Stimulated activated CD4-positive, alpha-beta T cell treated with anti-CD3 and anti-CD28 coated beads, TNF-alpha, amount 100 ng/mL, for 48 hours (primary cell): ENCODE measurements around the gene MYO5C.
"Not testable (repeated sequence)": the region's sequence is repeated elsewhere in the genome, so short reads cannot be mapped to it uniquely, and the experiment has no call there.

Source experiments
- DNase-seq, 3 donors: peaks; one replicate each; pipeline ENCODE4 v3.0.0-alpha.2; 2020; ENCODE audit warnings: low read depth in 3 of 3

MYO5C gene

GRCh38 chr15:52171807-52172206 lies 123.8 kb downstream of the MYO5C start:
- DNase-seq: no peak

GRCh38 chr15:52171386-52171785 lies 124.2 kb downstream of the MYO5C start:
- no peak for DNase-seq

DNA sequence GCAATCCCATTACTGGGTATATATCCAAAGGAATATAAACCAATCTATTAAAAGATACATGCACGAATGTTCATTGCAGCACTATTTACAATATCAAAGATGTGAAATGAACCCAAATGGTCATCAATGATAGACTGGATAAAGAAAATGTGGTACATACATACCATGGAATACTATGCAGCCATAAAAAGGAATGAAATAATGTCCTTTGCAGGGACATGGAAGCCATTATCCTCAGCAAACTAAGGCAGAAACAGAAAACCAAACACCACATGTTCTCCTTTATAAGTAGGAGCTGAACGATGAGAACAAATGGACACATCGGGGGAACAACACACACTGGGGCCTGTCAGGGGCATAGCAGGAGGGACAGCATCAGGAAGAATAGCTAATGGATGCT lies 125.4 kb downstream of the MYO5C start:
- DNase-seq: not testable (repeated sequence)

DNA sequence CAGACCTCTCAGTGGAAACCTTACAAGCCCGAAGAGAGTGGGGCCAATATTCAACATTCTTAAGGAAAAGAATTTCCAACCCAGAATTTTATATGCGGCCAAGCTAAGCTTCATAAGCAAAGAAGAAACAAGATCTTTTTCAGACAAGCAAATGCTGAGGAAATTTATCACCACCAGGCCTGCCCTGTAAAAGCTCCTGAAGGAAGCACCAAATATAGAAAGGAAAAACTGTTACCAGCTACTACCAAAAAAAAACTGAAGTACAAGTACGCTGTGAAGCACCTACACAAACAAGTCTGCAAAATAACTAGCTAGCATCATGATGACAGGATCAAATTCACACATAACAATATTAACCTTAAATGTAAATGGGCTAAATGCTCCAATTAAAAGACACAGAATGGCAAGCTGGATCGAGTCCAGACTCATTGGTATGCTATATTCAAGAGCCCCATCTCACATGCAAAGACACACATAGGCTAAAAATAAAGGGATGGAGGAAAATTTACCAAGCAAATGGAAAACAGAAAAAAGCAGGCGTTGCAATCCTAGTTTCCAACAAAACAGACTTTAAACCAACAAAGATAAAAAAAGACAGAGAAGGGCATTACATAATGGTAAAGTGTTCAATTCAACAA lies 130.0 kb downstream of the MYO5C start:
- DNase-seq: not testable (repeated sequence)

DNA sequence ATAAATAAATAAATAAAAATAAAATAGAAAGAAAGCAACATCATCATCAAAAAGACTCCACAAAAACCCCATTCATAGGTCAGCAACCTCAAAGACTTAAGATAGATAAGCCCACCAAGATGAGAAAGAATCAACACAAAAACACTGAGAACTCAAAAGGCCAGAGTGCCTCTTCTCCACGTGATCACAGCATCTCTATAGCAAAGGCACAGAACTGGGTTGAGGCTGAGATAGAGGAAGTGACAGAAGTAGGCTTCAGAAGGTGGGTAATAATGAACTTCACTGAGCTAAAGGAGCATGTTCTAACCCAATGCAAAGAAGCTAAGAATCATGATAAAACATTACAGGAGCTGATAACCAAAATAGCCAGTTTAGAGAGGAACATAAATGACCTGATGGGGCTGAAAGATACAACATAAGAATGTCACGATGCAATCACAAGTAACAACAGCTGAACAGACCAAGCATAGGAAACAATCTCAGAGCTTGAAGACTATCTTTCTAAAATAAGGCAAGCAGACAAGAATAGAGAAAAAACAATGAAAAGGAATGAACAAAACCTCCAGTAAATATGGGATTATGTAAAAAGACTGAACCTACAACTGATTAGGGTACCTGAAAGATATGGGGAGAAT lies 130.9 kb downstream of the MYO5C start:
- DNase-seq: no peak

- no peak for DNase-seq
Measured at GRCh38 chr15:52163321-52164190, 132.0 kb downstream of the MYO5C start.

GRCh38 chr15:52162876-52163275 lies 132.7 kb downstream of the MYO5C start:
- DNase-seq: no peak

DNA sequence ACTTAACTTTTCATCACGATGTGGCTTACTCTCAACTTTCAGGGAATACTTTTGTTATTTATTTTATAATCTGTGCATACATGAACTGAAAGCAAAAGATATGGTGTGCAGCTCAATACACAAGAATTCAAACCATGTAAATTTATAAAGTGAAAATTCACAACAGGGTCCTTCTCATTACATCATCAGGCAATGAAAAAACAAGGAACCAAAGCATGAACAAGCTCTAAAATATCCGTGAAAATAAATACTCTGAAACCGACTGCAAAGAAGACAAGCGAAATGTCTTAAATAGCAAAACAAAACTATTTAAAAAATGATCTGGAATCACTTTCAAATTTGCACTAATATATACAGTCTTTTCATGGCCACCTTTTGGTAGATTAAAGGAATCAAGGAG lies 133.3 kb downstream of the MYO5C start:
- no peak for DNase-seq

DNA sequence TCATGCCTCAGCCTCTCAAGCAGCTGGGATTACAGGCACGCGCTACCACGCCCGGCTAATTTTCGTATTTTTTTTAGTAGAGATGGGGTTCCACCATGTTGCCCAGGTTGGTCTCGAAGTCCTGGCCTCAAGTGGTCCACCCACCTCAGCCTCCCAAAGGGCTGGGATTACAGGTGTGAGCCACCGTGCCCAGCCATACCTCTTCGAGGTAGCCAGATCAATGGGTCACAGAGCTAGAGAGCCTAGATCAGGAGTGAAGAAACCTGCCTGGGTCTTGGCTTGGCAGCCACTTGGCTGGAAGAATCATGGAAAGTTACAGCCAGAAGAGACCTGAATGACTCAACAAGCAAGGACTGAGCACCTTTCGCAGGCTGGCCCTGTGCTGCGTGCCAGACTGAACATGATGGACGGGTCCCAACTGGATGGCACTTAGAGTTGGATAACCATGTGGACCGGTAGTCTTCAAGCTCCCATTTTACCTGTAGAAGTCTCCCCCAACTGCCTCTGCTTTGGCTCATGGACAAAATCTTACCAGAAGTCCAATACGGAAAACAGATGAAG lies 134.1 kb downstream of the MYO5C start:
- DNase-seq: no peak

- DNase-seq: no peak
Measured at GRCh38 chr15:52159645-52160044, 136.0 kb downstream of the MYO5C start.

DNA sequence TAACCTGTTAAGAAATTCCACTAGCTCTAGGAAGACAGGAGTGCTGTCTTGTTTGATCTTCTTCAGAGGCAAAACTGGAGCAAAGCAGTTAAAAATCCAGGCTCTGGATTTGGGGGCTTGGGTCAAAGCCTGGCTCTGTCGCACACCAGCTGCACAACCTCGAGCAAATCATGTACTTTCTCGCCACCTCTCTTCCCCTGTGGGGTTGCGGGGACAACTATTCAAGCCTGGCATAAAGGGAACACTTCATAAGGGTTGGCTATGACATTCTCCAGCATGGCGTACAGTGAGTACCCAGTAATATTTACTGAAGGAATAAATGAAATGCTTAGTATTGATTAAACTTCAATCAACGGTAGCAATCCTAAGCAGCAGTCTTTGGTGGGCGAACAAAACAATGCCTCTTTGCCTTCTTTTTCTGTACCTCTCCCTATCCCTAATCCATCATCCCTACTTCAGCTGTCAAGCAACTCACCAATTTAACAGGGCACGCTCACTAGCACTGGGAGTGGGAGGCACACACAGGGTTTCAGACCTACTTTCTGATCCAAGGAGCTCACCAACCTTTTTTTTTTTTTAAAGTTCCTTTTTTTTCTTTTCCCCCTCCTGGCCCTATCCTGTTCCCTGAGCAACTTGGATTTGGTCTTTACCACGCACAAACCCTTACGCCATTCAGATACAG lies 137.4 kb downstream of the MYO5C start:
- DNase-seq: no peak

GRCh38 chr15:52155878-52156277 lies 139.7 kb downstream of the MYO5C start:
- DNase-seq: no peak

DNA sequence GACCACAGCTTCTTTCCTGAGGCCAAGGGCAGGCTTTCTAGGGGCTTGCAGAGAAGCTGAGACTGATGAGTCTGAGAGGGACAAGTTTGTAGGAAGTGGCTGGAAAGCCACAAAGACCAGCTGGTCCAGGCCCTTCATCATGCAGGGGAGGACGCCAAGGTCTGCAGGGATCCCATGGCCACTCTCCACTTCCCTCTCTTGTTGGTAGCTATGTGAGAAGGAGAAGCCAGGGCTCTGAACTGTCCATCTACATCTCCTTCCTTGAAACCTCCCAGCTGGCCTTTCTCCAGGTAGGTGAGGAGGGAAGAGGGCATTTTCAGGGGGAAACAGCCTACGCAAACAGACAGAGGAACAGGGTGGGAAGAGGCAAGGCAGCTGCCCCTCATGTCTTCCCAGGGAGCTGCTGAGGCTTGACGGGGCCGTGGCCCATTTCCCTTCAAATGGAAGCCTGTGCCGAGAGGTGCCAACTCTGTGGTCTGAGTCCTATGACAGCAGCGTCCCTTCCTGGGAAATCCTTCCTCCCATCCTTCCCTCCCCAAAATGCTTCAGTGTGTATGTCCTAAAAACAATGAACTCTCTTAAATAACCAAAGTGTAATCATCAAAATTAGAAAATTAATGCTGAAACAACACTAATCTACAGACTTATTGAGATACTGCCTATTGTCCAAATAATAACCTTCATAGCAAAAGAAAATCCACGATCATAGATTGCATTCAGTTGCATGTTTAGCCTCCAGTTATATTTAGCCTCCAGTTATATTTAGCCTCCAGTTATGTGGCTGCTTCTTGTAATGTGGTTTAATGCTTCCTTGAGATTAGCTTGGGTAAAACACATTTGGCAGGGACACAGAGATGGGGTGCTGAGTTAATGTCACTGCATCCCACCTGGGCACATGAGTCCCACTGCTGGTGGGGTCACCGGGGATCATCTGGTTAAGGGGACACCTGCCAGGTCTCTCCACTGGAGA lies 140.4 kb downstream of the MYO5C start:
- no peak for DNase-seq

GRCh38 chr15:52153900-52154895 lies 141.4 kb downstream of the MYO5C start:
- DNase-seq: no peak

GRCh38 chr15:52151353-52151752 lies 144.3 kb downstream of the MYO5C start:
- no peak for DNase-seq

DNA sequence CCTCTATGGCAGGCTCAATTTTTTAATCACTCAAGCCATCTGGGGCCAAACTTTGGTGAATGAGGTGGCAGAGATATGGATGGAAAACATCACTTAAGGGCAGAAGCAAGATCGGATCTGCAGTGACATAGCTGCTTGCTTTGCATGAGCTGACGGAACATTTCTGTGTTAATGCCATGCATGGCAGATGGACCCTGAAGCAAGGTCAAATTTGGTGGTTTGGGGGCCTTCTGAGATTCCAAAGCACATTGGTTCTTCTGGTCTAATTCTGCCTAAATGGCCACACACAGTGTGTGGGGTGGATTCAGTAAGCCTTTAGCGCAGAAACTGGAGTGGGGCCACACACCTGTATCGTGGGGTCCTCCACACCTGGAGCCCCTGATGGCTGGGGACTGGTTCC lies 144.7 kb downstream of the MYO5C start:
- DNase-seq: no peak

GRCh38 chr15:52150043-52150825 lies 145.4 kb downstream of the MYO5C start:
- no peak for DNase-seq

- no peak for DNase-seq
Measured at GRCh38 chr15:52148403-52148802, 147.2 kb downstream of the MYO5C start.

DNA sequence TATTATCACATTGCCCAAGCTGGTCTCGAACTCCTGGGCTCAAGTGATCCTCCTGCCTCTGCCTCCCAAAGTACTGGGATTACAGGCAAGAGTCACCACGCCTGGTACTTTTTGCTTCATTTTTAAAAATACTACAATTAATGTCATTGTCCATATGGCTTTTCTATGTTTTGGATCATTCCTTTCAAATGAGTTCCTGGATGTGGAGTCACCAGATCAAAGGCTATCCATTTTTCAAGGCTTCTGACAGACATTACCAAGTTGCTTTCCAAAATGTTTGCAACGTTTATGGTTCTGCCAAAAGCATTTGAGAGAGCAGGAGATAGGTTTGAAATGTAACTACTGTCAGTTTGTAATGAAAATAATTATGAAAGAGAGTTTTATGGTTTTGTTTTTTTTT lies 148.8 kb downstream of the MYO5C start:
- DNase-seq: no peak
